Spleen (tissue), 11 donors: ENCODE data around the gene IL22RA2. TPM values are rescaled to one million over a fixed set of nuclear protein-coding genes. Genes with fewer than 3 reads are reported as not detected.

Source experiments
- DNase-seq: peaks from one replicate; pipeline ENCODE4 v3.0.0-alpha.2; 2020
- H3K27ac ChIP-seq, 8 donors: fragments of 200-600 bp; sonication (generic) in 7 of 8; 1 replicate in 4 of 8; 2 replicates in 4 of 8; pipeline versions ENCODE4 v1.5.0 to v1.8.0; 2016 to 2021; ENCODE audit warnings: inconsistent platforms in 4 of 8, mild to moderate bottlenecking in 4 of 8, moderate library complexity in 1 of 8
- H3K27me3 ChIP-seq, 7 donors: fragments of 200-600 bp; sonication (generic) in 6 of 7; replicated peaks in 1 of 7; 1 replicate in 4 of 7; 2 replicates in 3 of 7; pipeline versions ENCODE4 v1.5.0 to v1.8.0; 2016 to 2021; ENCODE audit warnings: inconsistent platforms in 3 of 7, mild to moderate bottlenecking in 1 of 7
- H3K36me3 ChIP-seq, 6 donors: fragments of 200-600 bp; sonication (generic) in 5 of 6; 1 replicate in 4 of 6; 2 replicates in 2 of 6; pipeline versions ENCODE4 v1.5.0 to v1.8.0; 2016 to 2021; ENCODE audit warnings: inconsistent platforms in 2 of 6
- H3K4me1 ChIP-seq, 6 donors: fragments of 200-600 bp; sonication (generic) in 5 of 6; 1 replicate in 3 of 6; 2 replicates in 3 of 6; pipeline versions ENCODE4 v1.5.0 to v1.8.0; 2016 to 2021; ENCODE audit warnings: inconsistent platforms in 3 of 6
- H3K4me3 ChIP-seq, 8 donors: fragments of 200-600 bp; sonication (generic) in 7 of 8; 1 replicate in 4 of 8; 2 replicates in 4 of 8; pipeline versions ENCODE4 v1.5.0 to v1.8.0; 2016 to 2021; ENCODE audit warnings: inconsistent platforms in 4 of 8, mild to moderate bottlenecking in 4 of 8, moderate library complexity in 2 of 8
- H3K9me3 ChIP-seq, 8 donors: fragments of 200-600 bp; sonication (generic) in 7 of 8; 1 replicate in 4 of 8; 2 replicates in 4 of 8; pipeline versions ENCODE4 v1.5.0 to v1.8.0; 2016 to 2021; ENCODE audit warnings: inconsistent platforms in 4 of 8
- POLR2A ChIP-seq, 3 donors: fragments of 450-650 bp; IDR thresholded peaks; one replicate each; pipeline ENCODE4 v1.5.1; 2017; ENCODE audit warnings: antibody characterized with exemption in 3 of 3, mild to moderate bottlenecking in 1 of 3
- POLR2AphosphoS5 ChIP-seq, 3 donors: sonication (generic); formaldehyde crosslinking; IDR thresholded peaks; one replicate each; pipeline ENCODE4 v1.5.1; 2017; ENCODE audit warnings: antibody characterized with exemption in 3 of 3
- WGBS, 5 donors: extraction: QIAGEN DNeasy Blood & Tissue Kit in 3 of 5; methylation state at CpG; one replicate each; pipeline versions ENCODE4 v1.1.5 to v1.1.7; 2013 to 2018; 5-methylcytosine and 5-hydroxymethylcytosine counted together
- intact Hi-C: fragments of 100-400 bp; cut with DNase I; formaldehyde crosslinking; loops from one replicate; pipeline ENCODE4 v1.15.0; 2023; ENCODE audit warnings: low total_unique reads
- polyA plus RNA-seq, 3 donors: library from polyadenylated mRNA; stranded (reverse); fragments of 200-250 nt; gene quantifications; one replicate each; pipeline ENCODE4 v1.2.1, GENCODE V29; 2013
- total RNA-seq, 7 donors: library from RNA; depleted of rRNA in 3 of 7; stranded (reverse); fragments of >200 nt in 3 of 7; fragmentation: NEBNext Ultra II Directional in 4 of 7; extraction: Animal tissue kit (Norgen Biotek cat#: 25700) in 4 of 7; gene quantifications; one replicate each; pipeline versions ENCODE4 v1.1.0 to v1.2.1, GENCODE V29; 2016 to 2021
- TF ChIP-seq, protein P1 (sequence below), 11 experiments: fragments of 200-600 bp in 7 of 11; fragments of 450-650 bp in 4 of 11; sonication (generic) in 4 of 11; IDR thresholded peaks in 8 of 11; conservative IDR thresholded peaks in 3 of 11; 1 replicate in 7 of 11; 2 replicates in 4 of 11; pipeline versions ENCODE4 v1.4.0 to v1.8.0; 2016 to 2021; ENCODE audit warnings: antibody characterized with exemption in 11 of 11, inconsistent platforms in 4 of 11, mild to moderate bottlenecking in 1 of 11
- donor health status: healthy with polysubstance abuse.
- donor health status: DM: no; HTN: no; CAD: no; lungs with moderate emphysema.
- donor health status: DM: no; HTN: no; CAD: no.
- donor health status: Bipolar disorder and iron deficiency.
- donor health status: healthy.
- donor health status: DM: no; HTN: no; CAD: no.
- donor health status: DM: yes; HTN: yes; CAD: no.

IL22RA2 gene
- total and polyA plus RNA-seq, 10 donors, result 0.06 to 2.1 (median 0.19) TPM; not detected in 5

DNA sequence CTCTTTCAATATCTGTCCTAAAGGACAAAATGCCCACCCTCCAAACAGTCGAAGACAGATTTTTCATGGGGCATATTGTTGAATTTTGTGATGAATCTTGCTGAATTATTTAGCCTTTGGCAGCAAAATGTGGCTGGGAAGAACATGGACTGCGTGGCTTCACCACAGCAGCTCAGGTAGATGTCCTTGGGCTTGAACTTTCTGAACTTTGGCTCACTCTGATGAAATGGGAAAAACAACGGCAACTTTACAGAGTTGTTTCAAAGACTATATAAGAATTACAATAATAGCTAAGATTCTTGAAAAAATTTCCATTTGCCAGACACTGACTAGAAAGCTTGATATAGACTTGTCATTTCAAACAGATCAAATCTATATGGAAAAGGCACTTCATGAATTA lies 75.9 kb downstream of the IL22RA2 start:
- no peaks in the 10 kb centered on the region for H3K27me3 ChIP-seq
- WGBS, 5 donors, result 83 to 92% (median 90%) methylated on average over 3 of the region's 3 CpGs
- no peaks in the 10 kb centered on the region for H3K9me3 ChIP-seq
- intact Hi-C loops, result loop anchor here (10.0 kb wide), 1 partner anchor 177 kb away; no protein-coding TSS in a partner anchor
- peaks cover 0 to 86% (median 26%) of the 10 kb centered on the region in 6 donors for H3K4me1 ChIP-seq
- no peak overlapping the region for H3K4me3 ChIP-seq
- TF ChIP-seq, protein P1, sequence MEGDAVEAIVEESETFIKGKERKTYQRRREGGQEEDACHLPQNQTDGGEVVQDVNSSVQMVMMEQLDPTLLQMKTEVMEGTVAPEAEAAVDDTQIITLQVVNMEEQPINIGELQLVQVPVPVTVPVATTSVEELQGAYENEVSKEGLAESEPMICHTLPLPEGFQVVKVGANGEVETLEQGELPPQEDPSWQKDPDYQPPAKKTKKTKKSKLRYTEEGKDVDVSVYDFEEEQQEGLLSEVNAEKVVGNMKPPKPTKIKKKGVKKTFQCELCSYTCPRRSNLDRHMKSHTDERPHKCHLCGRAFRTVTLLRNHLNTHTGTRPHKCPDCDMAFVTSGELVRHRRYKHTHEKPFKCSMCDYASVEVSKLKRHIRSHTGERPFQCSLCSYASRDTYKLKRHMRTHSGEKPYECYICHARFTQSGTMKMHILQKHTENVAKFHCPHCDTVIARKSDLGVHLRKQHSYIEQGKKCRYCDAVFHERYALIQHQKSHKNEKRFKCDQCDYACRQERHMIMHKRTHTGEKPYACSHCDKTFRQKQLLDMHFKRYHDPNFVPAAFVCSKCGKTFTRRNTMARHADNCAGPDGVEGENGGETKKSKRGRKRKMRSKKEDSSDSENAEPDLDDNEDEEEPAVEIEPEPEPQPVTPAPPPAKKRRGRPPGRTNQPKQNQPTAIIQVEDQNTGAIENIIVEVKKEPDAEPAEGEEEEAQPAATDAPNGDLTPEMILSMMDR (IDR thresholded peaks at IDR 0.05 in 8 of 11, conservative IDR thresholded peaks at IDR 0.05 in 3 of 11), result no peak
- no peak for TF ChIP-seq POLR2AphosphoS5 (IDR thresholded peaks at IDR 0.05)
- no peak for TF ChIP-seq POLR2A (IDR thresholded peaks at IDR 0.05)
- H3K27ac ChIP-seq, result no peak overlapping the region
- no peak for DNase-seq
- no peaks in the 10 kb centered on the region for H3K36me3 ChIP-seq

DNA sequence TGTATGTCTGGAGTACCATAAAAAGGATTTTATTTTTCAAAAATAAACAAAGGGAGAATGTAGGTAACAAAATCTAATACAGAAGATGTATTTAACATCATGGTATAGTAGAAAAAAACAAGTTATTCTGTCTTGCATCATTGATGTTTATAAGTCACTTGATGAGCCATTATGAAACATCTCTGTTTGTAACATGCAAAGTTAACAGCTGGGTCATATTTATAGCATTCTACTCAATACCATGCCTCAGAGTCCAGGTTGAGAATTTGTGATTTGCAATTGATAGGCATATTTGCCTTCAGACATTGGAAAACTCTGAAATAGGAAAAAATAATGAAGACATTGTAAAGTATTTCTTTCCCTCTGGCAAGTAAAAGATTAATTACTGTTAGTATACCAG lies 76.4 kb downstream of the IL22RA2 start:
- peak overlapping the region in 1 of 8 donors; percentile 39 for H3K27ac ChIP-seq
- no peaks in the 10 kb centered on the region for H3K27me3 ChIP-seq
- DNase-seq, result no peak
- H3K4me1 ChIP-seq, result peaks cover 0 to 81% (median 26%) of the 10 kb centered on the region in 6 donors
- intact Hi-C loops, result loop anchor here (10.0 kb wide), 1 partner anchor 178 kb away; no protein-coding TSS in a partner anchor
- TF ChIP-seq POLR2A (IDR thresholded peaks at IDR 0.05), result no peak
- no peak for TF ChIP-seq POLR2AphosphoS5 (IDR thresholded peaks at IDR 0.05)
- TF ChIP-seq, protein P1 (IDR thresholded peaks at IDR 0.05 in 8 of 11, conservative IDR thresholded peaks at IDR 0.05 in 3 of 11), result no peak
- no peak overlapping the region for H3K4me3 ChIP-seq
- no peaks in the 10 kb centered on the region for H3K36me3 ChIP-seq
- no peaks in the 10 kb centered on the region for H3K9me3 ChIP-seq

DNA sequence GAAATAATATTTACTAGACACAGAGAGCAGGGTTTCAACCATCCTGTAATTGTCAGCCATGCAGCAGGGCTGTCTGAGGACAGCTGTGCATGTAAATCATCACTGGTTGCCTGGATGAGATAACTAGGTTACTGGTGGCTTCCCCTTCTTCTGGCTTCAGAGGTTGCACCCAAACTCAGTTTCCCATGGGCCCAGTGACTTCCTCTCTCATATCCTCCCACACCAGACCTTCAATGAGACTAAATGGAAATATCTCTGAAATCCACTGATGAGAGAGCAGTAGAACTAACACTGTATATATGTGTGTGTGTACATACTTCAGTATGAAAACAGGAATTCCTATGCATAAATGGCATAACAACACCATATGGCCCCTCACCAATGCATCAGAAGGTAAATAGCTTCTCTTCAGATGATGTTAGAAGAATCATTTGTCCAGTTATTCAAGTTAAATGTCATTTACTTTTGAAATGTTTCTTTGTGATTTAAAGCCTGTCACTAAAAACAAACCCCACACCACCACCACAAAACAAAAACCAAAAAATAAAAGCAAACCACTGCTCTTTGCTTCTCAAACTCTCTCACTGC lies 77.7 kb downstream of the IL22RA2 start:
- no peak overlapping the region for H3K4me3 ChIP-seq
- H3K27ac ChIP-seq, result peak overlapping the region in 6 of 8 donors; percentile 14 to 61 (median 39)
- H3K36me3 ChIP-seq, result no peaks in the 10 kb centered on the region
- peaks cover 0 to 72% (median 25%) of the 10 kb centered on the region in 6 donors for H3K4me1 ChIP-seq
- H3K9me3 ChIP-seq, result no peaks in the 10 kb centered on the region
- intact Hi-C loops, result loop anchor here (10.0 kb wide), 1 partner anchor 179 kb away; no protein-coding TSS in a partner anchor
- no peaks in the 10 kb centered on the region for H3K27me3 ChIP-seq
- TF ChIP-seq POLR2A (IDR thresholded peaks at IDR 0.05) (no peak), POLR2AphosphoS5 (IDR thresholded peaks at IDR 0.05) (no peak)
- TF ChIP-seq, protein P1 (IDR thresholded peaks at IDR 0.05 in 8 of 11, conservative IDR thresholded peaks at IDR 0.05 in 3 of 11), result no peak
- no peak for DNase-seq

DNA sequence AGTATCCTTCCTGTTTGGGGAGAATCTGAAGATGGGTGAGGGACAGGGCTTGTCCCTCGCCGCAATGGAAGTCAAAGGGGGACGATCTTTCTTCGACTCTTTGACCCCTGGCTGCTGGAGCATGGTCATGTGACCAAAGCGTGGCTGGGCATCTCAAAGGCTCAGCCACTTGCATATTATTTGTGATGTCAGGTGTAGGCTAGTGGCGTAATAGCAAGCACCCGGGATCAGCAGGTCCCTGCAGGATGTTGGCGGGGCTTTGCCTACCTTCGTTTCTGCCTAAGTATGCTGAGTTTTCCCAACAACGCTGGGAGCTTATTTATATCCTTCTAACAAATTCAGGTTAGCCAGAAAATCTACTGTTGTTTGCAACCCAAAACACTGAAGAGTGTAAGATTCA lies 78.4 kb downstream of the IL22RA2 start:
- H3K4me3 ChIP-seq, result no peak overlapping the region
- H3K27me3 ChIP-seq, result no peaks in the 10 kb centered on the region
- H3K27ac ChIP-seq, result peak overlapping the region in 4 of 8 donors; percentile 2 to 61 (median 38)
- intact Hi-C loops, result loop anchor here (10.0 kb wide), 1 partner anchor 180 kb away; no protein-coding TSS in a partner anchor
- no peaks in the 10 kb centered on the region for H3K36me3 ChIP-seq
- peaks cover 0 to 65% (median 22%) of the 10 kb centered on the region in 6 donors for H3K4me1 ChIP-seq
- DNase-seq, result no peak
- no peaks in the 10 kb centered on the region for H3K9me3 ChIP-seq
- TF ChIP-seq POLR2A (IDR thresholded peaks at IDR 0.05) (no peak), POLR2AphosphoS5 (IDR thresholded peaks at IDR 0.05) (no peak)
- TF ChIP-seq, protein P1 (IDR thresholded peaks at IDR 0.05 in 8 of 11, conservative IDR thresholded peaks at IDR 0.05 in 3 of 11), result no peak
- whole genome bisulfite sequencing, 5 donors, result 76 to 84% (median 79%) methylated on average over 9 to 10 of the region's 10 CpGs
